HepG2 (cell line): ENCODE results near the gene UBE2S. TPM values are rescaled to one million over a fixed set of nuclear protein-coding genes. Genes with fewer than 3 reads are reported as not detected.

Experiments
- ATAC-seq: fragments of 200-7000 bp; cut with Tn5 transposase; 3 replicates; pipeline ENCODE4 v1.9.1; 2020; ENCODE audit warnings: mild to moderate bottlenecking, moderate library complexity
- BruUV-seq: library from RNA; stranded (reverse); fragments of 400-500 nt; replicated peaks from 2 replicates; lab custom pipeline; 2021; lab: Mats Ljungman, UMichigan
- CTCF ChIA-PET: fragments of 300-600 bp; formaldehyde crosslinking; extraction: SDS; loops from one replicate; lab custom pipeline; 2021; ENCODE audit warnings: low total read pairs, inconsistent platforms, low intra/inter-chr PET ratio; lab: Yijun Ruan, JAX
- POLR2A ChIA-PET: fragments of 350-600 bp; sonication (Branson Sonifier 250); formaldehyde crosslinking; loops from one replicate; lab custom pipeline; 2020; ENCODE audit warnings: antibody characterized with exemption, inconsistent platforms; lab: Yijun Ruan, JAX
- DNase-seq: peaks from one replicate; pipeline ENCODE4 v3.0.0-alpha.2; 2015; ENCODE audit warnings: low spot score
- FAIRE-seq: peaks from 3 replicates; lab custom pipeline; 2011; peaks lifted over from hg19 to GRCh38; lab: Jason Lieb, UNC
- H2AFZ ChIP-seq: one replicate; pipeline ENCODE4 v1.6.1; 2011; ENCODE audit warnings: low read length, inconsistent platforms
- H3K27ac ChIP-seq: fragments of 300-600 bp; 3 replicates; pipeline ENCODE4 v1.8.0; 2011; ENCODE audit warnings: mixed run types, mild to moderate bottlenecking, mixed read lengths, low read length, inconsistent platforms; ENCODE audit not compliant: insufficient read depth; ENCODE audit errors: extremely low read length
- H3K27me3 ChIP-seq, 2 experiments: fragments of 200-600 bp in 1 of 2; 2 replicates in 1 of 2; 3 replicates in 1 of 2; pipeline versions ENCODE4 v1.6.0 to v1.8.0; 2011; ENCODE audit warnings: low read length in 2 of 2, mild to moderate bottlenecking in 2 of 2, moderate library complexity in 2 of 2, inconsistent platforms in 1 of 2; ENCODE audit not compliant: insufficient read depth in 2 of 2, control insufficient read depth in 1 of 2
- H3K36me3 ChIP-seq, 2 experiments: fragments of 200-600 bp in 1 of 2; replicated peaks in 1 of 2; 2 replicates in 1 of 2; 3 replicates in 1 of 2; pipeline versions ENCODE4 v1.5.1 to v1.8.0; 2011; ENCODE audit warnings: low read length in 2 of 2, inconsistent platforms in 1 of 2; ENCODE audit not compliant: insufficient read depth in 2 of 2, control insufficient read depth in 1 of 2
- H3K4me1 ChIP-seq: 2 replicates; pipeline ENCODE4 v1.5.1; 2012; ENCODE audit warnings: low read length, inconsistent platforms; ENCODE audit not compliant: insufficient read depth
- H3K4me2 ChIP-seq: 2 replicates; pipeline ENCODE4 v1.6.0; 2011; ENCODE audit warnings: low read depth, low read length, inconsistent platforms
- H3K4me3 ChIP-seq, 3 experiments: fragments of 200-600 bp in 1 of 3; sonication (generic), shearing (Covaris generic) in 1 of 3; replicated peaks in 1 of 3; 2 replicates each; pipeline ENCODE4 v1.5.1; 2011 to 2016; ENCODE audit warnings: low read length in 3 of 3, inconsistent platforms in 2 of 3, low read depth in 2 of 3, mild to moderate bottlenecking in 2 of 3, control low read depth in 1 of 3, mixed read lengths in 1 of 3; ENCODE audit not compliant: insufficient read depth in 1 of 3
- H3K79me2 ChIP-seq: one replicate; pipeline ENCODE4 v1.6.1; 2011; ENCODE audit warnings: low read length, inconsistent platforms; ENCODE audit not compliant: insufficient read depth
- H3K9ac ChIP-seq: 2 replicates; pipeline ENCODE4 v1.6.0; 2011; ENCODE audit warnings: mild to moderate bottlenecking, low read depth, low read length, inconsistent platforms; ENCODE audit not compliant: insufficient read depth
- H3K9me3 ChIP-seq: 2 replicates; pipeline ENCODE4 v1.5.1; 2012; ENCODE audit warnings: mild to moderate bottlenecking, low read length
- H4K20me1 ChIP-seq: 2 replicates; pipeline ENCODE4 v1.6.0; 2011; ENCODE audit warnings: inconsistent platforms, mild to moderate bottlenecking, low read length, moderate library complexity; ENCODE audit not compliant: insufficient read depth
- ARNTL ChIP-seq: sonication (generic); formaldehyde crosslinking; IDR thresholded peaks from 2 replicates; pipeline ENCODE4 v1.4.0; 2020; ENCODE audit warnings: mild to moderate bottlenecking, missing genetic modification reagents
- KAT7 ChIP-seq: IDR thresholded peaks from 2 replicates; pipeline ENCODE4 v1.6.1; 2018; ENCODE audit warnings: borderline replicate concordance, missing compliant biosample characterization
- MTA1 ChIP-seq: sonication (generic); formaldehyde crosslinking; IDR thresholded peaks from 2 replicates; pipeline ENCODE4 v1.4.0; 2020; ENCODE audit warnings: missing genetic modification reagents, mild to moderate bottlenecking, borderline replicate concordance
- TARDBP ChIP-seq: sonication (generic); formaldehyde crosslinking; IDR thresholded peaks from 2 replicates; pipeline ENCODE4 v1.8.0; 2022; ENCODE audit warnings: mild to moderate bottlenecking, missing genetic modification reagents
- ZNF788 ChIP-seq: sonication (generic); formaldehyde crosslinking; IDR thresholded peaks from 2 replicates; pipeline ENCODE4 v1.5.0; 2020; ENCODE audit warnings: mild to moderate bottlenecking, missing genetic modification reagents, borderline replicate concordance
- ZNF883 ChIP-seq: sonication (generic); formaldehyde crosslinking; IDR thresholded peaks from 2 replicates; pipeline ENCODE4 v1.5.1; 2020; ENCODE audit warnings: mild to moderate bottlenecking, missing genetic modification reagents; ENCODE audit errors: not compliant biosample characterization
- ZSCAN22 ChIP-seq: sonication (generic); formaldehyde crosslinking; IDR thresholded peaks from 2 replicates; pipeline ENCODE4 v1.4.0; 2020; ENCODE audit warnings: mild to moderate bottlenecking, missing genetic modification reagents
- WGBS: methylation state at CpG from one replicate; pipeline ENCODE4 v1.1.6; 2017; ENCODE audit warnings: low lambda C conversion rate; 5-methylcytosine and 5-hydroxymethylcytosine counted together
- in situ Hi-C: cut with HindIII; loops from 2 replicates; pipeline ENCODE4 v1.10.0; 2017; ENCODE audit warnings: low pct_unique_long_range_greater_than_20kb; ENCODE audit not compliant: extremely low pct_ligation_motif_present
- intact Hi-C: fragments of 100-400 bp; cut with micrococcal nuclease; formaldehyde crosslinking; loops from one replicate; pipeline ENCODE4 v1.10.0; 2022; ENCODE audit not compliant: unreplicated experiment
- polyA plus RNA-seq, 8 experiments: library from polyadenylated mRNA; depleted of rRNA in 3 of 8; stranded (reverse) in 7 of 8; unstranded in 1 of 8; fragments of >200 nt; fragmentation: Illumina TruSeq in 4 of 8; extraction: Trizol in 4 of 8; gene quantifications; 2 replicates each; pipeline versions ENCODE4 v1.2.1 to v1.2.3, GENCODE V29; 2011 to 2016; ENCODE audit warnings: low read depth in 4 of 8, missing spikeins in 1 of 8, mixed read lengths in 1 of 8; ENCODE audit not compliant: insufficient read depth in 1 of 8
- total RNA-seq, 5 experiments: library from RNA; depleted of rRNA; stranded (reverse); fragments of >200 nt; fragmentation: Illumina TruSeq; extraction: Trizol; gene quantifications; 2 replicates each; pipeline ENCODE4 v1.2.3, GENCODE V29; 2016; ENCODE audit warnings: low read depth in 1 of 5
- TF ChIP-seq, protein P1 (sequence below): sonication (generic); formaldehyde crosslinking; IDR thresholded peaks from 2 replicates; pipeline ENCODE4 v1.4.0; 2020; ENCODE audit warnings: missing genetic modification reagents

Gene UBE2S
- total and polyA plus RNA-seq, 2 of the 13 experiments (the other 11 are each of a cell fraction or from before 2014, with no cell fraction given): 32.2 to 39.3 TPM

- TF ChIP-seq, protein P1, sequence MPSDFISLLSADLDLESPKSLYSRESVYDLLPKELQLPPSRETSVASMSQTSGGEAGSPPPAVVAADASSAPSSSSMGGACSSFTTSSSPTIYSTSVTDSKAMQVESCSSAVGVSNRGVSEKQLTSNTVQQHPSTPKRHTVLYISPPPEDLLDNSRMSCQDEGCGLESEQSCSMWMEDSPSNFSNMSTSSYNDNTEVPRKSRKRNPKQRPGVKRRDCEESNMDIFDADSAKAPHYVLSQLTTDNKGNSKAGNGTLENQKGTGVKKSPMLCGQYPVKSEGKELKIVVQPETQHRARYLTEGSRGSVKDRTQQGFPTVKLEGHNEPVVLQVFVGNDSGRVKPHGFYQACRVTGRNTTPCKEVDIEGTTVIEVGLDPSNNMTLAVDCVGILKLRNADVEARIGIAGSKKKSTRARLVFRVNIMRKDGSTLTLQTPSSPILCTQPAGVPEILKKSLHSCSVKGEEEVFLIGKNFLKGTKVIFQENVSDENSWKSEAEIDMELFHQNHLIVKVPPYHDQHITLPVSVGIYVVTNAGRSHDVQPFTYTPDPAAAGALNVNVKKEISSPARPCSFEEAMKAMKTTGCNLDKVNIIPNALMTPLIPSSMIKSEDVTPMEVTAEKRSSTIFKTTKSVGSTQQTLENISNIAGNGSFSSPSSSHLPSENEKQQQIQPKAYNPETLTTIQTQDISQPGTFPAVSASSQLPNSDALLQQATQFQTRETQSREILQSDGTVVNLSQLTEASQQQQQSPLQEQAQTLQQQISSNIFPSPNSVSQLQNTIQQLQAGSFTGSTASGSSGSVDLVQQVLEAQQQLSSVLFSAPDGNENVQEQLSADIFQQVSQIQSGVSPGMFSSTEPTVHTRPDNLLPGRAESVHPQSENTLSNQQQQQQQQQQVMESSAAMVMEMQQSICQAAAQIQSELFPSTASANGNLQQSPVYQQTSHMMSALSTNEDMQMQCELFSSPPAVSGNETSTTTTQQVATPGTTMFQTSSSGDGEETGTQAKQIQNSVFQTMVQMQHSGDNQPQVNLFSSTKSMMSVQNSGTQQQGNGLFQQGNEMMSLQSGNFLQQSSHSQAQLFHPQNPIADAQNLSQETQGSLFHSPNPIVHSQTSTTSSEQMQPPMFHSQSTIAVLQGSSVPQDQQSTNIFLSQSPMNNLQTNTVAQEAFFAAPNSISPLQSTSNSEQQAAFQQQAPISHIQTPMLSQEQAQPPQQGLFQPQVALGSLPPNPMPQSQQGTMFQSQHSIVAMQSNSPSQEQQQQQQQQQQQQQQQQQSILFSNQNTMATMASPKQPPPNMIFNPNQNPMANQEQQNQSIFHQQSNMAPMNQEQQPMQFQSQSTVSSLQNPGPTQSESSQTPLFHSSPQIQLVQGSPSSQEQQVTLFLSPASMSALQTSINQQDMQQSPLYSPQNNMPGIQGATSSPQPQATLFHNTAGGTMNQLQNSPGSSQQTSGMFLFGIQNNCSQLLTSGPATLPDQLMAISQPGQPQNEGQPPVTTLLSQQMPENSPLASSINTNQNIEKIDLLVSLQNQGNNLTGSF (CRISPR knock-in tag): no peak
- TF ChIP-seq, all 625 proteins: peak for 9
These were observed 33.4 kb downstream of the UBE2S start (continued) for GRCh38 chr19:55373993-55374757.

DNA sequence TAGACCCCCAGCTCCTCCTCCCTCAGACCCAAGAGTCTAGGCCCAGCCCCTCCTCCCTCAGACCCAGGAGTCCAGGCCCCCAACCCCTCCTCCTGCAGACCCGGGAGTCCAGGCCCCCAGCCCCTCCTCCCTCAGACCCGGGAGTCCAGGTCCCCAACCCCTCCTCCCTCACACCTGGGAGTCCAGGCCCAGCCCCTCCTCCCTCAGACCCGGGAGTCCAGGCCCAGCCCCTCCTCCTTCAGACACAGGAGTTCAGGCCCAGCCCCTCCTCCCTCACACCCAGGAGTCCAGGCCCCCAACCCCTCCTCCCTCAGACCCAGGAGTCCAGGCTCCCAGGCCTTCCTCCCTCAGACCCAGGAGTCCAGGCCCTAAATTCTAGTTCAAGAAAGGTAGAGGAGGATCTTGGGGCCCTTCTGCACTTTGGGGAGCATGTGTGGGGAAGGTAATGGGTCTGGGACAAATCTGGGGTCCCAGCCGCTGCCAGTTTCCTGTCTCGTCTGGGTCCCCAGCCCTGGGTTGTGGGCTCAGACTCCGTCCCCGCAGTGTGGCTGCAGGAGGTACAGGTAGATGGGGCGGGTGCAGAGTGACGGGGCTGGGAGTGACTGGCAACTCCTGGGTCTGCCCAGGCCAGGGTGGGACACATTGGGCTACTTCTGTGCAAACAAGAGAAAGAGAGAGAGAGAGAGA, 34.1 kb downstream of the UBE2S start:
- POLR2A ChIA-PET: interaction anchor here (0.6 to 1.0 kb wide), 4 partner anchors 11 to 88 kb away, joined by 3 to 4 read pairs (median 3); partner anchors contain the start of genes ISOC2 and KMT5C
- in situ Hi-C loops (no loop called here), intact Hi-C loops (no loop called here)
- no peak overlapping the region for H3K27ac ChIP-seq
- H3K27me3 ChIP-seq: peaks cover 7 to 38% of the 10 kb centered on the region in 2 experiments; a peak in 4 of 5 replicates
- H3K4me3 ChIP-seq: peak overlapping the region; percentile 44 to 70 (median 48)
- no peaks in the 10 kb centered on the region for H3K36me3 ChIP-seq
- peak; percentile 21; the same call in 2 of the 3 replicates for ATAC-seq
- 4% methylated on average over 8 of the region's 9 CpGs for WGBS
- H3K9me3 ChIP-seq: no peaks in the 10 kb centered on the region
- H4K20me1 ChIP-seq: no peaks in the 10 kb centered on the region
- TF ChIP-seq MTA1 (CRISPR knock-in tag) (0 out of 2 replicates have a peak, but pooled peaks have one; percentile 24), ZNF883 (CRISPR knock-in tag) (peak; percentile 18), ZSCAN22 (CRISPR knock-in tag) (peak; percentile 97), TARDBP (no peak), KAT7 (CRISPR knock-in tag) (no peak), ARNTL (0 out of 2 replicates have a peak, but pooled peaks have one; percentile 33), ZNF788 (CRISPR knock-in tag) (peak; percentile 36; the same call in 1 of the 2 replicates)
- H3K4me1 ChIP-seq: peaks cover 82% of the 10 kb centered on the region
- no peaks in the 10 kb centered on the region for H3K79me2 ChIP-seq
- no TSS peak for BruUV-seq
- no peak overlapping the region for H2AFZ ChIP-seq
- FAIRE-seq: no peak
- H3K9ac ChIP-seq: peak overlapping the region; percentile 51; the same call in 1 of the 2 replicates
- CTCF ChIA-PET: no interaction called here
- DNase-seq: no peak
- H3K4me2 ChIP-seq: peak overlapping the region; percentile 87
